A549 treated with CpdA at 1 μM for 4 hours (cell line): ENCODE results near the gene TUBA1C. TPM values are rescaled to one million over a fixed set of nuclear protein-coding genes. Genes with fewer than 3 reads are reported as not detected.

ENCODE experiments used
- total RNA-seq: library from RNA; stranded (reverse); fragments of 200-300 nt; extraction: Qiagen RNA extraction; gene quantifications from 5 replicates; pipeline ENCODE4 v1.2.3, GENCODE V29; 2022; ENCODE audit warnings: low read depth

TUBA1C gene
- 1,814 to 2,090 TPM (median 1,891 TPM) in 5 replicates for total RNA-seq

DNA sequence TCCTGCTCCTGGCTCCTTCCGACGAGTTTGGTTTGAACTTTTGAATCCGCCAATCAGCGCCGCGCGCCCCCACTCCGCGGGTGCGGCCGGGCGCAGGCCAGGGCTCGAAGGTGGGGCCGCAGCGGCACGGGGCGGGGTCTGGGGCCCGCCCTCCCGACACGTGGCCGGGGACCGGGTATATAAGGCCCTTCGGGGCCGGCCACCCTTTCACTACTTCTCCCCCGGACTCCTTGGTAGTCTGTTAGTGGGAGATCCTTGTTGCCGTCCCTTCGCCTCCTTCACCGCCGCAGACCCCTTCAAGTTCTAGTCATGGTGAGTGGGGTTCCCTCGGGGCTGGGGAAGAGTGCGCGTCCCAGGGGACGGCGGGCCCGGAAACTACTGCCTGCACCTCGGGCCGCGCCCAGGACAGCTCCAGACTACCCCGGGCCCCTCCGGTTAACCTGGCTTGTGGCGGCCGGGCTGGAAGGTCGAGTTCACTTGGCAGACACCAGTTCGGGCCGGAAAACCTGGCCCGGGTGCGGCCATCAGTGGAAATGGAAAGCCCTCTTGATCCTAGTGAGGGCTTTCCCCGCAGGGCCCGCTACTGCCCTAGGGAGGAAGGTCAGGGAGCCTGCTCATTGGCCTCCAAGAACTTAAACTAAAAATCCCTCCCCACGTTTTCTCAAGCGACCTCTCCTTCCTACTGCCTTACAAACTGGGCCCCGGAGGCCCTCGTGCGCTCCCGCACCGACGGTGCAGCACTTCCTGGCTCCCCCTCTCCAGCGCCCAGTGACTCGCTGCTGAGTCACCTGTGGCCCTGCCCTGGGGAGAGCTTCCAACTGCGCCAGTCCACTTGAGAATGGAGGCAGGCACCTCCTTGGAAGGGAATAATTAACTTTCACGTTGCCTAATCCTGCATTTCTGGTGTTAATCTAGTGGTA is at the start of gene TUBA1C:
Gene TUBA1C (plus strand): TSS at position 210 of the 920 bp plus-strand sequence. CDS start 100 bp downstream, at position 310.

DNA sequence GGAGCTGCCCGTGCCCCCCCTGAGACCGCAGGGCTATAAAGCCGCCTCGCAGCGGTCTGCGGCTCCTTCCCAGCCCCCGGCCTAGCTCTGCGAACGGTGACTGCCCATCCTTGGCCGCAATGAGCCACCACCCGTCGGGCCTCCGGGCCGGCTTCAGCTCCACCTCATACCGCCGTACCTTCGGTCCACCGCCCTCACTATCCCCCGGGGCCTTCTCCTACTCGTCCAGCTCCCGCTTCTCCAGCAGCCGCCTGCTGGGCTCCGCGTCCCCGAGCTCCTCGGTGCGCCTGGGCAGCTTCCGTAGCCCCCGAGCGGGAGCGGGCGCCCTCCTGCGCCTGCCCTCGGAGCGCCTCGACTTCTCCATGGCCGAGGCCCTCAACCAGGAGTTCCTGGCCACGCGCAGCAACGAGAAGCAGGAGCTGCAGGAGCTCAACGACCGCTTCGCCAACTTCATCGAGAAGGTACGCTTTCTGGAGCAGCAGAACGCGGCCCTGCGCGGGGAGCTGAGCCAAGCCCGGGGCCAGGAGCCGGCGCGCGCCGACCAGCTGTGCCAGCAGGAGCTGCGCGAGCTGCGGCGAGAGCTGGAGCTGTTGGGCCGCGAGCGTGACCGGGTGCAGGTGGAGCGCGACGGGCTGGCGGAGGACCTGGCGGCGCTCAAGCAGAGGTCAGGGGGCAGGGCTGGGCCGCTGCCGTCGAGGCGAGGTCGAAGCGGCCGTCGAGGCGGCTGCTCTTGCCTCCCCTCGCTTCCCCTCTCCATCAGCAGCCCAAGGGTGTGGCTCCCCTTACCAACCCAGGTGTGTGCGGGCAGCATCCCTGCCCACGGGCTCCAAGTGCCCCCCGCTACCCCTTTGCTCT is 30.4 kb downstream of the TUBA1C start, which contains the start of gene PRPH:
Gene PRPH (plus strand): TSS at position 66 of the 855 bp plus-strand sequence. CDS start 54 bp downstream, at position 120.

DNA sequence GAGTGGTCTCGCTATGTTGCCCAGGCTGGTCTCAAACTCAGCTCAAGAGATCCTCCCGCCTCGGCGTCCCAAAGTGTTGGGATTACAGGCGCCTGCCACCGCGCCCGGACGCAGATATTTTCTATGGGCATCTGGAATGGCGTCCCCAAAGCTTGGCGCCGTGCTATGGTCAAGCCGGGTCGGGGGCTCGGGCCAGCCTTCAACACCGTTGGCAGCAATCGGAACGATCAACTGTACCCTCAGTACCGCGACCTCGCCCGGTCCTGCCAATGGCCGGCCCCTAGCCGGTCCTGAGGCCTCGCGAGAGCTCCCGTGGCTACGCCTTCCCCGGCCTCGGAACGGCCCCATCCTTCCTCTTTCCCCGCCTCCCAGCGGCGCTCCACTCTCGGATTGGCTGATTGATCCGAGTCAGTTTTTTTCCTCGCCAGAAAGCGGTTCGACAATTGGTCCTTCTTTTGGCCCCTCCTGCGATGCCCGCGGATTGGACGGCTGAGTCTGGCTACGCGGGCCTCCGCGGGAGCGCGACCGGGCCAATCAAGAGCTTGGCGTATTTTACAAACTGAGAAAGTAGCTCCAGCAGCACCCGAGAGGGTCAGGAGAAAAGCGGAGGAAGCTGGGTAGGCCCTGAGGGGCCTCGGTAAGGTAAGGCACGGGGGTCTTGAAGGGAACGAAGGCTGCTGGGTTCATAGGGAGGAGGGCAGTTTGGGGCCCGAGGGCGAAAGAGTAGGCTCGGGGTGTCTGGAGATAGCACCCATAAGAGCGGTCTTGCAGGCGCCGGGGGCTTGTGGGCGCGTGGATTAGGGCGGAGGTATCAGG is 58.0 kb downstream of the TUBA1C start, which contains the start of gene TROAP:
Gene TROAP (plus strand): TSS at position 548 of the 816 bp plus-strand sequence. CDS start 354 bp downstream, outside the sequence.

Other genes with a start within 250 kb of the TUBA1C start
- 43.3 to 50.6 TPM (median 44.3 TPM) in 5 replicates for gene PRKAG1, start 246.3 kb upstream of the TUBA1C start, total RNA-seq
- 32.8 to 47.2 TPM (median 40.1 TPM) in 5 replicates for gene KMT2D, start 204.3 kb upstream of the TUBA1C start, total RNA-seq
- 5.1 to 6.3 TPM (median 5.6 TPM) in 5 replicates for gene RHEBL1, start 195.1 kb upstream of the TUBA1C start, total RNA-seq
- gene DHH, start 170.3 kb upstream of the TUBA1C start, total RNA-seq = not detected in 5 replicates
- 10.6 to 16.5 TPM (median 15.7 TPM) in 5 replicates for gene LMBR1L, start 154.2 kb upstream of the TUBA1C start, total RNA-seq
- gene TUBA1B, start 133.7 kb upstream of the TUBA1C start, total RNA-seq = 2,156 to 2,553 TPM (median 2,429 TPM) in 5 replicates
- gene TUBA1A, start 76.0 kb upstream of the TUBA1C start, total RNA-seq = 169 to 204 TPM (median 193 TPM) in 5 replicates
- 0.77 to 1.6 TPM (median 1.1 TPM) in 5 replicates for gene PRPH, start 30.1 kb downstream of the TUBA1C start, total RNA-seq
- 78.1 to 121 TPM (median 84.3 TPM) in 5 replicates for gene TROAP, start 58.2 kb downstream of the TUBA1C start, total RNA-seq
- gene C1QL4, start 72.1 kb downstream of the TUBA1C start, total RNA-seq = 3.4 to 5.7 TPM (median 5.0 TPM) in 5 replicates
- gene DNAJC22, start 81.8 kb downstream of the TUBA1C start, total RNA-seq = 19.2 to 24.7 TPM (median 20.0 TPM) in 5 replicates
- 30.6 to 40.8 TPM (median 34.2 TPM) in 5 replicates for gene SPATS2, start 102.4 kb downstream of the TUBA1C start, total RNA-seq